Neural cell (in vitro differentiated cells): ENCODE results near the gene UBN1. TPM values are rescaled to one million over a fixed set of nuclear protein-coding genes. Genes with fewer than 3 reads are reported as not detected.

Experiments used
- H2AFZ ChIP-seq: fragments of 200-600, 300-800 bp; sonication (generic), shearing (Covaris generic); 2 replicates; pipeline ENCODE4 v1.6.0; 2014; ENCODE audit warnings: low read depth, mild to moderate bottlenecking, antibody characterized with exemption, low read length, moderate library complexity
- H3F3A ChIP-seq: fragments of 200-600 bp; shearing (Covaris generic); 2 replicates; pipeline ENCODE4 v1.6.1; 2016; ENCODE audit warnings: mild to moderate bottlenecking, moderate library complexity, mixed read lengths, antibody characterized with exemption, low read length; ENCODE audit not compliant: insufficient read depth, poor library complexity, severe bottlenecking
- H3K27ac ChIP-seq: fragments of 200-600, 300-800 bp; sonication (generic), shearing (Covaris generic); 2 replicates; pipeline ENCODE4 v1.5.1; 2014; ENCODE audit warnings: mild to moderate bottlenecking, low read length, moderate library complexity
- H3K27me3 ChIP-seq: fragments of 300-800, 200-600 bp; sonication (generic), shearing (Covaris generic); 2 replicates; pipeline ENCODE4 v1.6.0; 2014; ENCODE audit warnings: mild to moderate bottlenecking, low read depth, low read length, moderate library complexity; ENCODE audit not compliant: insufficient read depth
- H3K36me3 ChIP-seq: fragments of 300-800, 200-600 bp; sonication (generic), shearing (Covaris generic); 2 replicates; pipeline ENCODE4 v1.5.1; 2014; ENCODE audit warnings: mild to moderate bottlenecking, antibody characterized with exemption, low read length, moderate library complexity; ENCODE audit not compliant: insufficient read depth
- H3K4me2 ChIP-seq: fragments of 300-800, 200-600 bp; sonication (generic), shearing (Covaris generic); 2 replicates; pipeline ENCODE4 v1.6.0; 2014; ENCODE audit warnings: mild to moderate bottlenecking, low read length
- H3K4me3 ChIP-seq: fragments of 300-800, 200-600 bp; sonication (generic), shearing (Covaris generic); 2 replicates; pipeline ENCODE4 v1.5.1; 2014; ENCODE audit warnings: mild to moderate bottlenecking, low read length, moderate library complexity
- H3K79me2 ChIP-seq: fragments of 200-600 bp; shearing (Covaris generic); replicated peaks from 2 replicates; pipeline ENCODE4 v1.6.0; 2014; ENCODE audit warnings: mild to moderate bottlenecking, low read length, moderate library complexity; ENCODE audit not compliant: insufficient read depth
- H3K9ac ChIP-seq: fragments of 300-800, 200-600 bp; sonication (generic), shearing (Covaris generic); 2 replicates; pipeline ENCODE4 v1.6.1; 2016; ENCODE audit warnings: mild to moderate bottlenecking, low read length, mixed read lengths
- H3K9me2 ChIP-seq: fragments of 200-600 bp; shearing (Covaris generic); 2 replicates; pipeline ENCODE4 v1.6.1; 2016; ENCODE audit warnings: mild to moderate bottlenecking, low read length, mixed read lengths; ENCODE audit not compliant: insufficient read depth
- H3K9me3 ChIP-seq: fragments of 200-600, 300-800 bp; sonication (generic), shearing (Covaris generic); 2 replicates; pipeline ENCODE4 v1.6.1; 2016; ENCODE audit warnings: mild to moderate bottlenecking, mixed run types, low read length, moderate library complexity, mixed read lengths
- H4K20me1 ChIP-seq: fragments of 200-600 bp; shearing (Covaris generic); 2 replicates; pipeline ENCODE4 v1.6.1; 2016; ENCODE audit warnings: mild to moderate bottlenecking, mixed run types; ENCODE audit not compliant: insufficient read depth
- EP300 ChIP-seq: fragments of 450-650 bp; conservative IDR thresholded peaks from 2 replicates; pipeline ENCODE4 v1.6.1; 2014; ENCODE audit warnings: antibody characterized with exemption, mild to moderate bottlenecking, moderate library complexity; ENCODE audit not compliant: poor library complexity, severe bottlenecking
- EZH2 ChIP-seq: fragments of 200-600, 300-800 bp; shearing (Covaris generic), sonication (generic); IDR thresholded peaks from 2 replicates; pipeline ENCODE4 v1.6.1; 2014; ENCODE audit warnings: antibody characterized with exemption, low read length, borderline replicate concordance, mild to moderate bottlenecking; ENCODE audit not compliant: insufficient read depth, poor library complexity, severe bottlenecking
- MXI1 ChIP-seq: fragments of 450-650 bp; conservative IDR thresholded peaks from 2 replicates; pipeline ENCODE4 v1.6.1; 2014; ENCODE audit warnings: antibody characterized with exemption, mild to moderate bottlenecking; ENCODE audit not compliant: poor library complexity, severe bottlenecking
- POLR2AphosphoS5 ChIP-seq: IDR thresholded peaks from 2 replicates; pipeline ENCODE4 v1.6.1; 2012
- RAD21 ChIP-seq: fragments of 450-650 bp; conservative IDR thresholded peaks from 2 replicates; pipeline ENCODE4 v1.6.1; 2014; ENCODE audit warnings: antibody characterized with exemption, mild to moderate bottlenecking, moderate library complexity
- REST ChIP-seq: IDR thresholded peaks from 2 replicates; pipeline ENCODE4 v1.6.1; 2012; ENCODE audit warnings: borderline replicate concordance
- SMC3 ChIP-seq: fragments of 450-650 bp; conservative IDR thresholded peaks from 2 replicates; pipeline ENCODE4 v1.6.1; 2014; ENCODE audit warnings: antibody characterized with exemption, mild to moderate bottlenecking, moderate library complexity; ENCODE audit not compliant: poor library complexity
- TAF1 ChIP-seq: IDR thresholded peaks from 2 replicates; pipeline ENCODE4 v1.6.1; 2012; ENCODE audit warnings: low read depth
- polyA plus RNA-seq: library from polyadenylated mRNA; depleted of rRNA; stranded (reverse); fragments of >200 nt; gene quantifications from 2 replicates; pipeline ENCODE4 v1.2.3, GENCODE V29; 2014
- TF ChIP-seq, protein P1 (sequence below): fragments of 450-650 bp; IDR thresholded peaks from 2 replicates; pipeline ENCODE4 v1.5.1; 2014; ENCODE audit warnings: antibody characterized with exemption, mild to moderate bottlenecking, moderate library complexity; ENCODE audit not compliant: poor library complexity, severe bottlenecking

Gene UBN1
- polyA plus RNA-seq, 1 donor from 2014 or later, result 17.1 TPM

DNA sequence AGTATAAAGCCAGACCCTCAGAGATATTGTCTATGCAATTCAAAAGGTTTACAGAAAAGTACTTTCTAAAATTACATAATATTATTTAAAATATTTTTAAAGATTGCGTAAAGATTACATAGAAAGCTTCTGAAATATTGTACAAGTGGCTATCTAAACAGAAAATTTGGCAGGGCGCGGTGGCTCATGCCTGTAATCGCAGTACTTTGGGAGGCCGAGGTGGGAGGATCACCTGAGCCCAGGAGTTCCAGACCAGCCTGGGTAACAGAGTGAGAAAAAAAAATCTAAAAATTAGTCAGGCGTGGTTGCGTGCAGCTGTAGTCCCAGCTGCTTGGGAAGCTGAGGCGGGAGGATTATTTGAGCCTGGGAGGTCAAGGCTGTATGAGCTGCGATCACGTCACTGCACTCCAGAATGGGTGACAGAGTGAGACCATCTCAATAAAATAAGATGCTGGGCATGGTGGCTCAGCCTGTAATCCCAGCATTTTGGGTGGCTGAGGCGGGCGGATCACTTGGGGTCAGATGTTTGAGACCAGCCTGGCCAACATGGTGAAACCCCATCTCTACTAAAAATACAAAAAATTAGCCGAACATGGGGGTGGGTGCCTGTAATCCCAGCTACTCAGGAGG lies 18.1 kb downstream of the UBN1 start:
- no peaks in the 10 kb centered on the region for H3K27me3 ChIP-seq
- no peak overlapping the region for H3K4me2 ChIP-seq
- no peaks in the 10 kb centered on the region for H3F3A ChIP-seq
- H3K9me3 ChIP-seq, result no peaks in the 10 kb centered on the region
- H4K20me1 ChIP-seq, result no peaks in the 10 kb centered on the region
- no peak overlapping the region for H3K9ac ChIP-seq
- TF ChIP-seq SMC3 (no peak), REST (no peak), EP300 (no peak), TAF1 (no peak), POLR2AphosphoS5 (no peak), MXI1 (no peak), RAD21 (no peak), EZH2 (no peak)
- TF ChIP-seq, protein P1, sequence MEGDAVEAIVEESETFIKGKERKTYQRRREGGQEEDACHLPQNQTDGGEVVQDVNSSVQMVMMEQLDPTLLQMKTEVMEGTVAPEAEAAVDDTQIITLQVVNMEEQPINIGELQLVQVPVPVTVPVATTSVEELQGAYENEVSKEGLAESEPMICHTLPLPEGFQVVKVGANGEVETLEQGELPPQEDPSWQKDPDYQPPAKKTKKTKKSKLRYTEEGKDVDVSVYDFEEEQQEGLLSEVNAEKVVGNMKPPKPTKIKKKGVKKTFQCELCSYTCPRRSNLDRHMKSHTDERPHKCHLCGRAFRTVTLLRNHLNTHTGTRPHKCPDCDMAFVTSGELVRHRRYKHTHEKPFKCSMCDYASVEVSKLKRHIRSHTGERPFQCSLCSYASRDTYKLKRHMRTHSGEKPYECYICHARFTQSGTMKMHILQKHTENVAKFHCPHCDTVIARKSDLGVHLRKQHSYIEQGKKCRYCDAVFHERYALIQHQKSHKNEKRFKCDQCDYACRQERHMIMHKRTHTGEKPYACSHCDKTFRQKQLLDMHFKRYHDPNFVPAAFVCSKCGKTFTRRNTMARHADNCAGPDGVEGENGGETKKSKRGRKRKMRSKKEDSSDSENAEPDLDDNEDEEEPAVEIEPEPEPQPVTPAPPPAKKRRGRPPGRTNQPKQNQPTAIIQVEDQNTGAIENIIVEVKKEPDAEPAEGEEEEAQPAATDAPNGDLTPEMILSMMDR, result no peak
- no peaks in the 10 kb centered on the region for H3K9me2 ChIP-seq
- no peak overlapping the region for H3K4me3 ChIP-seq
- H3K79me2 ChIP-seq, result peaks cover 27% of the 10 kb centered on the region
- H2AFZ ChIP-seq, result no peak overlapping the region
- H3K27ac ChIP-seq, result no peak overlapping the region
- peaks cover 7% of the 10 kb centered on the region for H3K36me3 ChIP-seq

DNA sequence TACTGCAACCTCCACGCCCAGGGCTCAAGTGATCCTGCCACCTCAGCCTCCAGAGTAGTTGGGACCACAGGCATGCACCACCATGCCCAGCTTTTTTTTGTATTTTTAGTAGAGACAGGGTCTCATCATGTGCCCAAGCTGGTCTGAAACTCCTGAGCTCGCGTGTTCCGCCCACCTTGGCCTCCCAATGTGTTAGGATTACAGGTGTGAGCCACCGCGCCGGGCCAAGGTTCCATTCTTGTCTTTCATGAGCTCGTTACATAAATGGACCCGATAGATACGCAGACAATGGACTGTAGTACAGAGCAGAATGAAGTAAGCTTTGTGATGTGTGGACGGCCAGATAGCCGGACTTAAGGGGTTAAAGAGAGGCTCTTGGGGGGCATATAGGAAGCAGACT lies 19.3 kb downstream of the UBN1 start:
- H3K27ac ChIP-seq, result no peak overlapping the region
- peaks cover 27% of the 10 kb centered on the region for H3K79me2 ChIP-seq
- TF ChIP-seq SMC3 (no peak), EZH2 (no peak), EP300 (no peak), RAD21 (no peak), REST (no peak)
- H4K20me1 ChIP-seq, result no peaks in the 10 kb centered on the region
- H3K9ac ChIP-seq, result no peak overlapping the region
- H3K4me3 ChIP-seq, result no peak overlapping the region
- H3K4me2 ChIP-seq, result no peak overlapping the region
- H3K9me2 ChIP-seq, result no peaks in the 10 kb centered on the region
- H2AFZ ChIP-seq, result no peak overlapping the region
- H3F3A ChIP-seq, result no peaks in the 10 kb centered on the region
- no peaks in the 10 kb centered on the region for H3K9me3 ChIP-seq
- no peaks in the 10 kb centered on the region for H3K27me3 ChIP-seq
- peaks cover 7% of the 10 kb centered on the region for H3K36me3 ChIP-seq
